ENCODE results near the gene CARMIL1. TPM values are rescaled to one million over a fixed set of nuclear protein-coding genes. Genes with fewer than 3 reads are reported as not detected.

CARMIL1 gene
- total and polyA plus RNA-seq, 7 experiments from 2014 or later: 2.2 to 12.8 (median 9.3) TPM

DNA sequence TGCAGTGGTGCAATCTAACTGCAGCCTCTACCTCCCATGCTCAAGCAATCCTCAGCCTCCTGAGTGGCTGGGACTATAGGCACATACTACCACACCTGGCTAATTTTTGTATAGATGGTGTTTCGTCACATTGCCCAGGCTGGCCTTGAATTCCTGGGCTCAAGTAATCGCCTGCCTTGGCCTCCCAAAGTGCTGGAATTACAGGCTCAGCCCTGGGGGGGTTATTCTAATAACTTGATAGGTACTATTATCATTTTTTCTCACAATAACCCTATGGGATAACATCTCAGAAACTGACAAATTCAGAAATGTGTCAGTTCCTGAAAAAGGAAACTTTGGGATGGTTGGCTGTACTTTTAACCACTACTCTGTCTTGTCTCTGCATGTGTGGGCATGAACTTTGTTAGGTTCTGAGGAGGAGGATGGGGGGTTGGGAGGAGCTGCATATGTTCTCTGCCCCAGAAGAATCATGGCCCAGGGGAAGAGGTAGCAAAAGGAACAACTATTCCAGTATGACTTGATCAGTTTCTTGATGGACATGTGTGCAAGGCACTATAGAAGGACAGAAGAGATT is 169.9 kb downstream of the CARMIL1 start:
- Histone ChIP-seq H3K27ac (ENCODE audit: low read depth, low read length) (no peak overlapping the region), H3K4me3 (ENCODE audit: low read length) (no peak overlapping the region), H3K9me3 (ENCODE audit: control insufficient read depth in 2 of 3, low read length in 3 of 3) (no peaks in the 10 kb centered on the region), H3K27me3 (ENCODE audit: control insufficient read depth in 2 of 2, insufficient read depth in 2 of 2, low read length in 2 of 2) (no peaks in the 10 kb centered on the region), H3K36me3 (ENCODE audit: control insufficient read depth in 2 of 3, insufficient read depth in 3 of 3, low read length in 3 of 3) (no peaks in the 10 kb centered on the region), H3K4me1 (ENCODE audit: control insufficient read depth in 2 of 2, insufficient read depth in 2 of 2, low read length in 2 of 2) (peaks cover 0 to 4% of the 10 kb centered on the region in 2 donors)
- ChIA-PET CTCF (interaction anchor here (0.7 kb wide), 1 partner anchor 41 kb away, joined by 3 read pairs; no protein-coding TSS in a partner anchor), POLR2A (no interaction called here)
- H3K27me3 Mint-ChIP-seq: no peaks in the 10 kb centered on the region
- ATAC-seq (no peak), DNase-seq (no peak)
- no peak overlapping the region for H3K4me3 Mint-ChIP-seq
- peaks cover 0 to 21% (median 9%) of the 10 kb centered on the region in 11 donors for H3K9me3 Mint-ChIP-seq
- no peak overlapping the region for H3K27ac Mint-ChIP-seq
- H3K36me3 Mint-ChIP-seq: peaks cover 6 to 64% (median 47%) of the 10 kb centered on the region in 5 donors
- intact Hi-C loops (cut with micrococcal nuclease): no loop called here
- peaks cover 5 to 50% (median 35%) of the 10 kb centered on the region in 7 donors for H3K4me1 Mint-ChIP-seq

DNA sequence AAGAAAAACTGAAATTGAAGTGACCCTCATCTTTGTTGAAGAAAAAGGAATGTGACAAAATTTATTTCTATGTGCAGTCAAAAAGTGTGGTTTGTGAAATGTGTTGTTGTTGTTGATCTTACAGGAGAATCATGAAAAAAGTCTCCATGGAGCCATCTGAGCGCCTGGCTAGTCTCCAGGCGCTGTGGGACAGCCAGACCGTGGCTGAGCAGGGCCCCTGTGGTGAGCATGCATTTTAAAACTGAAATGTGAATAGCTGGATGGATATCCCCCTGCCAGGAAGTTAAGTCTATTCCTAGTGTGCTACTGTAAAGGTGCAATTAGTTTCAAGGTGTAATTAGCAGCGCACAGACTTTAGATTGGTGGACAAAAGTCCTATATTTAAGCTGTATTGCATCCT is 170.6 kb downstream of the CARMIL1 start:
- no peaks in the 10 kb centered on the region for H3K36me3 ChIP-seq (ENCODE audit: control insufficient read depth in 2 of 3, insufficient read depth in 3 of 3, low read length in 3 of 3)
- H3K27me3 ChIP-seq (ENCODE audit: control insufficient read depth in 2 of 2, insufficient read depth in 2 of 2, low read length in 2 of 2): no peaks in the 10 kb centered on the region
- peaks cover 0 to 4% of the 10 kb centered on the region in 2 donors for H3K4me1 ChIP-seq (ENCODE audit: control insufficient read depth in 2 of 2, insufficient read depth in 2 of 2, low read length in 2 of 2)
- H3K4me3 ChIP-seq (ENCODE audit: low read length): no peak overlapping the region
- peaks cover 6 to 60% (median 47%) of the 10 kb centered on the region in 5 donors for H3K36me3 Mint-ChIP-seq
- peaks cover 0 to 19% (median 7%) of the 10 kb centered on the region in 11 donors for H3K9me3 Mint-ChIP-seq
- ChIA-PET POLR2A (no interaction called here), CTCF (interaction anchor here (0.6 kb wide), 1 partner anchor 14 kb away, joined by 3 read pairs; no protein-coding TSS in a partner anchor)
- DNase-seq: no peak
- H3K27ac ChIP-seq (ENCODE audit: low read depth, low read length): no peak overlapping the region
- ATAC-seq: no peak
- H3K27me3 Mint-ChIP-seq: no peaks in the 10 kb centered on the region
- no peaks in the 10 kb centered on the region for H3K9me3 ChIP-seq (ENCODE audit: control insufficient read depth in 2 of 3, low read length in 3 of 3)
- H3K4me1 Mint-ChIP-seq: peaks cover 5 to 46% (median 35%) of the 10 kb centered on the region in 7 donors
- intact Hi-C loops (cut with micrococcal nuclease): no loop called here
- H3K27ac Mint-ChIP-seq: no peak overlapping the region
- H3K4me3 Mint-ChIP-seq: no peak overlapping the region

DNA sequence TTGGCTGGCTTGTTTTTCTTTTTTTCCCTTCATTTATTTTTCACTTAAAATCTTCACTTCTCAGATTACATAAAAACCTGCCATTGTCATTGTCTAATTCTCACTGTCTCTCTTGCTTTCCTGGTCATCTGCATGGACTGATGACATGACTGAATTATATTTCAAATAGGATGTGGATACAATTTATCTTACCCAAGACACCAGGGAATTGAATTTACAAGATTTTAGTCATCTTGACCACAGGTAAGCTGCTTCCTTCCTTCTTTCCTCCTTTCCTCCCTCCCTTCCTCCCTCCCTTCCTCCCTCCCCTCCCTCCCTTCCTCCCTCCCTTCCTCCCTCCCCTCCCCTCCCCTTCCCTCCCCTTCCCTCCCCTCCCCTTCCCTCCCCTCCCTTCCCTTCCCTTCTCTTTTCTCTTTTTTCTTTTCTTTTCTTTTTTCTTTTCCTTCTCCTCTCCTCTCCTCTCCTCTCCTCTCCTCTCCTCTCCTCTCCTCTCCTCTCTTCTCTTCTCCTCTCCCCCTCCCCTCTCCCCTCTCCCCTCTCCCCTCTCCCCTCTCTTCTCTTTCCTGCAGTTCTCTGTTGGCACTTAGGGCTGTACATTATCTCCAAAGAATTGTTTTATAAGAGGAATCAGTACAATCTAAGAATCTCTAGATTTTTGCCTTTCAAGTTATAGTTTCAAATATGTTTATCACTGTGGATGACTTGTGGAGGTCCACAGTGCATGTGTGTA is 171.5 kb downstream of the CARMIL1 start:
- Histone ChIP-seq H3K27me3 (ENCODE audit: control insufficient read depth in 2 of 2, insufficient read depth in 2 of 2, low read length in 2 of 2) (no peaks in the 10 kb centered on the region), H3K4me1 (ENCODE audit: control insufficient read depth in 2 of 2, insufficient read depth in 2 of 2, low read length in 2 of 2) (peaks cover 0 to 4% of the 10 kb centered on the region in 2 donors), H3K36me3 (ENCODE audit: control insufficient read depth in 2 of 3, insufficient read depth in 3 of 3, low read length in 3 of 3) (peaks cover 0 to 1% (median 0%) of the 10 kb centered on the region in 3 experiments), H3K4me3 (ENCODE audit: low read length) (no peak overlapping the region), H3K9me3 (ENCODE audit: control insufficient read depth in 2 of 3, low read length in 3 of 3) (no peaks in the 10 kb centered on the region), H3K27ac (ENCODE audit: low read depth, low read length) (no peak overlapping the region)
- no peak for DNase-seq
- ChIA-PET CTCF (interaction anchor here (0.5 kb wide), 1 partner anchor 51 kb away, joined by 3 read pairs; no protein-coding TSS in a partner anchor), POLR2A (interaction anchor here (1.2 kb wide), 1 partner anchor 57 kb away, joined by 3 read pairs; no protein-coding TSS in a partner anchor)
- H3K27ac Mint-ChIP-seq: peak overlapping the region in 1 of 9 donors; percentile 28
- H3K4me1 Mint-ChIP-seq: peaks cover 5 to 46% (median 35%) of the 10 kb centered on the region in 7 donors
- H3K9me3 Mint-ChIP-seq: peaks cover 0 to 14% (median 3%) of the 10 kb centered on the region in 11 donors
- no peak overlapping the region for H3K4me3 Mint-ChIP-seq
- H3K27me3 Mint-ChIP-seq: no peaks in the 10 kb centered on the region
- intact Hi-C loops (cut with micrococcal nuclease): no loop called here
- no peak for ATAC-seq
- H3K36me3 Mint-ChIP-seq: peaks cover 2 to 59% (median 46%) of the 10 kb centered on the region in 5 donors

DNA sequence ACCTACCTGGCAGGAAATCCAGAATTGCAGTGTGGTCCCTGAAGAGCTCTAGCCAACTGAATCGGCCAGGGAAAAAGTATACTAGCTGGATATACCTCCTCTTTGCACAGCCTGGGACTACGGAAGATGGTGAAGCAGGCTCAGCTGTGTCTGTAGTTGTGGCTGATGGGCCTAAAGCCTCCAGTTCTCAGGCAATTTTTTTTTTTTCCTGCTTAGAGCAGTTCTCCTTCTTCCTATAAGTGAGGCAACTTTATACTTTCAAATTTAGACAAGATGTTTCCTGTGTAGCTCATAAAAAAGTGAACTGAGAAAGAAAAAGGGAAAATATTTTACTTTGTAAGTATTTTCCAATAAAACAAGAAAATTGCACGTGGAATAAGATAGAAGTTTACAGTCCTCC is 172.9 kb downstream of the CARMIL1 start:
- H3K4me1 ChIP-seq (ENCODE audit: control insufficient read depth in 2 of 2, insufficient read depth in 2 of 2, low read length in 2 of 2): no peaks in the 10 kb centered on the region
- no peak overlapping the region for H3K4me3 Mint-ChIP-seq
- POLR2A ChIA-PET: no interaction called here
- H3K9me3 Mint-ChIP-seq: peaks cover 0 to 6% (median 0%) of the 10 kb centered on the region in 11 donors
- H3K9me3 ChIP-seq (ENCODE audit: control insufficient read depth in 2 of 3, low read length in 3 of 3): no peaks in the 10 kb centered on the region
- peaks cover 0 to 5% (median 0%) of the 10 kb centered on the region in 3 experiments for H3K36me3 ChIP-seq (ENCODE audit: control insufficient read depth in 2 of 3, insufficient read depth in 3 of 3, low read length in 3 of 3)
- peaks cover 5 to 32% (median 26%) of the 10 kb centered on the region in 7 donors for H3K4me1 Mint-ChIP-seq
- intact Hi-C loops (cut with micrococcal nuclease): no loop called here
- DNase-seq (no peak), ATAC-seq (no peak)
- no peak overlapping the region for H3K27ac Mint-ChIP-seq
- no peaks in the 10 kb centered on the region for H3K27me3 ChIP-seq (ENCODE audit: control insufficient read depth in 2 of 2, insufficient read depth in 2 of 2, low read length in 2 of 2)
- H3K36me3 Mint-ChIP-seq: peaks cover 0 to 55% (median 32%) of the 10 kb centered on the region in 5 donors
- CTCF ChIA-PET: interaction anchor here (1.2 kb wide), 1 partner anchor 174 kb away, joined by 3 read pairs; no protein-coding TSS in a partner anchor
- H3K27ac ChIP-seq (ENCODE audit: low read depth, low read length): no peak overlapping the region
- no peaks in the 10 kb centered on the region for H3K27me3 Mint-ChIP-seq
- H3K4me3 ChIP-seq (ENCODE audit: low read length): no peak overlapping the region

DNA sequence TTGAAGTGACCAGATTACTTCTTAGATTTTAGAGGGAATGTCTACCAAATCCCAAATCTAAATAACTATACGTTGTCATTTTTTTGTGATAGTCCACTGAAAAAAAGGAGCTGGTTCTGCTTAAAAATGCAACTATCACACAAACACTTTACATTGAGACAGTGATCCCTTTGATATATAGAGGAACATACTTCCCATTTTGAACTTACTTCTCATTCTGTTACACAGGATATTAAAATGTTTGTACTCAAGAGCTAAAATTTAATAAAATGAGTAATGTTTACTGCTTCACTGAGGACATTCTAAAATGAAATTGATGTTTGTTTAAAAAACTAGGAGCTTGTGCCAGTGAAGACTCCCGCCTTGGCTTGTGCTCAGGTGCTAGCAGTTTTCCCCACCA is 174.1 kb downstream of the CARMIL1 start:
- Mint-ChIP-seq H3K4me1 (peaks cover 0 to 20% (median 14%) of the 10 kb centered on the region in 7 donors), H3K27me3 (no peaks in the 10 kb centered on the region), H3K4me3 (no peak overlapping the region), H3K27ac (no peak overlapping the region), H3K9me3 (no peaks in the 10 kb centered on the region), H3K36me3 (peaks cover 0 to 50% (median 25%) of the 10 kb centered on the region in 5 donors)
- Histone ChIP-seq H3K36me3 (ENCODE audit: control insufficient read depth in 2 of 3, insufficient read depth in 3 of 3, low read length in 3 of 3) (peaks cover 0 to 5% (median 0%) of the 10 kb centered on the region in 3 experiments), H3K27me3 (ENCODE audit: control insufficient read depth in 2 of 2, insufficient read depth in 2 of 2, low read length in 2 of 2) (no peaks in the 10 kb centered on the region), H3K4me3 (ENCODE audit: low read length) (no peak overlapping the region), H3K9me3 (ENCODE audit: control insufficient read depth in 2 of 3, low read length in 3 of 3) (no peaks in the 10 kb centered on the region), H3K27ac (ENCODE audit: low read depth, low read length) (no peak overlapping the region), H3K4me1 (ENCODE audit: control insufficient read depth in 2 of 2, insufficient read depth in 2 of 2, low read length in 2 of 2) (no peaks in the 10 kb centered on the region)
- ChIA-PET CTCF (interaction anchor here (0.9 kb wide), 1 partner anchor 37 kb away, joined by 3 read pairs; no protein-coding TSS in a partner anchor), POLR2A (interaction anchor here (0.7 to 1.1 kb wide), 2 partner anchors 84 to 85 kb away, joined by 4 read pairs; no protein-coding TSS in a partner anchor)
- DNase-seq (no peak), ATAC-seq (no peak)
- intact Hi-C loops (cut with micrococcal nuclease): no loop called here

DNA sequence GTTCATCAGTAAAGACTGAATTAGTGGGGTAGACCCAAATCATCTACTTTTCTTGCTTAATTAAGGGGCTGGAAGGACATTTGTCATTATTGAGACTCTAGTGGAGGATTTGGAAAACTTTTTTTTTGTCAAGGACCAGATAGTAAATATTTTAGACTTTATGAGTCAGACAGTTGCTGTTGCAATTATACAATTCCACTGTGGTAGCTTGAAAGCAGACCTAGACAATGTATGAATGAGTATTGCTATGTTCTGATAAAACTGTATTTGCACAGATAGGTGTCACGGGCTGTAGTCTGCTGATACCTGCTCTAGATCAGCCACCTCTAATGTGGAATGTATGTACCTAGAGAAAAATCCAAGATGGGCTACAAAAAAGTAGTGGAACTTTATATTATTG is 175.0 kb downstream of the CARMIL1 start:
- DNase-seq: no peak
- POLR2A ChIA-PET: no interaction called here
- peaks cover 0 to 45% (median 22%) of the 10 kb centered on the region in 5 donors for H3K36me3 Mint-ChIP-seq
- no peaks in the 10 kb centered on the region for H3K9me3 Mint-ChIP-seq
- no peak overlapping the region for H3K27ac ChIP-seq (ENCODE audit: low read depth, low read length)
- H3K4me3 Mint-ChIP-seq: no peak overlapping the region
- H3K4me3 ChIP-seq (ENCODE audit: low read length): no peak overlapping the region
- H3K27ac Mint-ChIP-seq: no peak overlapping the region
- CTCF ChIA-PET: no interaction called here
- H3K4me1 Mint-ChIP-seq: peaks cover 0 to 14% (median 10%) of the 10 kb centered on the region in 7 donors
- peaks cover 0 to 5% (median 0%) of the 10 kb centered on the region in 3 experiments for H3K36me3 ChIP-seq (ENCODE audit: control insufficient read depth in 2 of 3, insufficient read depth in 3 of 3, low read length in 3 of 3)
- H3K4me1 ChIP-seq (ENCODE audit: control insufficient read depth in 2 of 2, insufficient read depth in 2 of 2, low read length in 2 of 2): no peaks in the 10 kb centered on the region
- no peaks in the 10 kb centered on the region for H3K27me3 Mint-ChIP-seq
- no peaks in the 10 kb centered on the region for H3K9me3 ChIP-seq (ENCODE audit: control insufficient read depth in 2 of 3, low read length in 3 of 3)
- H3K27me3 ChIP-seq (ENCODE audit: control insufficient read depth in 2 of 2, insufficient read depth in 2 of 2, low read length in 2 of 2): no peaks in the 10 kb centered on the region
- ATAC-seq: no peak
- intact Hi-C loops (cut with micrococcal nuclease): no loop called here

All from naive thymus-derived CD4-positive, alpha-beta T cell (primary cell).